Mesendoderm (in vitro differentiated cells): Measurements from ENCODE around the gene PTPN1.
"Not testable (repeated sequence)": the region's sequence is repeated elsewhere in the genome, so short reads cannot be mapped to it uniquely, and the experiment has no call there.

Experiments
- DNase-seq: peaks from one replicate; pipeline ENCODE4 v3.0.0; 2013
- H2AK5ac ChIP-seq: 2 replicates; pipeline ENCODE4 v1.6.1; 2013; ENCODE audit warnings: low read length, inconsistent platforms
- H2BK120ac ChIP-seq: 2 replicates; pipeline ENCODE4 v1.6.1; 2013; ENCODE audit warnings: low read depth, mild to moderate bottlenecking, low read length, moderate library complexity, mixed read lengths
- H2BK15ac ChIP-seq: replicated peaks from 2 replicates; pipeline ENCODE4 v1.6.1; 2013; ENCODE audit warnings: low read depth, mild to moderate bottlenecking, moderate library complexity
- H2BK5ac ChIP-seq: 2 replicates; pipeline ENCODE4 v1.6.1; 2013; ENCODE audit warnings: low read length, inconsistent platforms
- H3K18ac ChIP-seq: 2 replicates; pipeline ENCODE4 v1.6.1; 2013; ENCODE audit warnings: mild to moderate bottlenecking, low read length, mixed read lengths
- H3K23ac ChIP-seq: one replicate; pipeline ENCODE4 v1.6.1; 2013; ENCODE audit warnings: low read length
- H3K27ac ChIP-seq: 2 replicates; pipeline ENCODE4 v1.5.1; 2013; ENCODE audit warnings: low read depth, mild to moderate bottlenecking, inconsistent platforms, low read length, moderate library complexity
- H3K27me3 ChIP-seq: 2 replicates; pipeline ENCODE4 v1.6.1; 2013; ENCODE audit warnings: low read length, control low read depth, mild to moderate bottlenecking, inconsistent platforms; ENCODE audit not compliant: insufficient read depth, poor library complexity
- H3K36me3 ChIP-seq: 2 replicates; pipeline ENCODE4 v1.6.1; 2013; ENCODE audit warnings: low read length, inconsistent platforms; ENCODE audit not compliant: control insufficient read depth, insufficient read depth
- H3K4ac ChIP-seq: one replicate; pipeline ENCODE4 v1.6.1; 2013; ENCODE audit warnings: low read depth, mild to moderate bottlenecking, low read length, moderate library complexity
- H3K4me1 ChIP-seq: 2 replicates; pipeline ENCODE4 v1.6.1; 2013; ENCODE audit warnings: low read depth, low read length, inconsistent platforms; ENCODE audit not compliant: control insufficient read depth
- H3K4me2 ChIP-seq: 2 replicates; pipeline ENCODE4 v1.6.1; 2013; ENCODE audit warnings: low read length
- H3K4me3 ChIP-seq: 2 replicates; pipeline ENCODE4 v1.5.1; 2013; ENCODE audit warnings: mild to moderate bottlenecking, low read length
- H3K56ac ChIP-seq: one replicate; pipeline ENCODE4 v1.6.1; 2013; ENCODE audit warnings: low read length
- H3K79me1 ChIP-seq: 2 replicates; pipeline ENCODE4 v1.6.1; 2013; ENCODE audit warnings: low read length, inconsistent platforms
- H3K79me2 ChIP-seq: 2 replicates; pipeline ENCODE4 v1.6.1; 2013; ENCODE audit warnings: mild to moderate bottlenecking, low read length; ENCODE audit not compliant: control insufficient read depth, insufficient read depth
- H3K9ac ChIP-seq: 2 replicates; pipeline ENCODE4 v1.6.1; 2013; ENCODE audit warnings: low read length, inconsistent platforms
- H4K5ac ChIP-seq: one replicate; pipeline ENCODE4 v1.6.1; 2013; ENCODE audit warnings: low read length
- H4K8ac ChIP-seq: one replicate; pipeline ENCODE4 v1.6.1; 2013; ENCODE audit warnings: low read depth, mild to moderate bottlenecking, control low read depth, low read length, moderate library complexity
- WGBS: extraction: QIAGEN DNeasy Blood & Tissue Kit; methylation state at CpG from one replicate; pipeline ENCODE4 v1.1.7; 2013; ENCODE audit warnings: low lambda C conversion rate, missing lambda C conversion rate; ENCODE audit not compliant: insufficient coverage; ENCODE audit errors: extremely low coverage; 5-methylcytosine and 5-hydroxymethylcytosine counted together

PTPN1 gene

DNA sequence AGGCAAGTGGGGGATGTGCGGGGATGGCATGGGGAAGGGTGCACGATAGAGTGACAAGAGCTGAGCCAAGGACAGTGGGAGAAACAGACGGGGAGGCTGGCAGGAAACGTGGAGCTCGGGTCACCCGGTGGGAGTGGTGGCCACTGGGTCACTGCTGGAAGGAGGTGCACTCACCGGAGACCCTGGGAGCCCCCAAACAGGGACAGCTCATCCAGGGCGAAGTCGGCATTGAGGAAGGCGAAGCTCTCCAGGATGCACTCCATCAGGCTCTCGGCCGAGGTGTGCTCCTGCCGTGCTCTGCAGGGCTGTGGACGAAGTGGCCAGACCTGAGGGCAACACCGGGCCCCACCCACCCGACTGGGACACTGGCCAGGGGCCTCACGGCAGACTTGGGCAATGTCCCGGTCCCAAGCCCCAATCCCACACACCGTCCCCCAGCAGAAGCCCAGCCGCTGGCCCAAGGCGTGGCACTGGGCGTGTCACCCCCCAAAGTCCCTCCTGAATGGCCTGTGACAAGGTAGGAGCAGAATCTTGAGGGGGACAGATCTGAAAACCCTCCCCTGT, 87.3 kb downstream of the PTPN1 start:
- H4K5ac ChIP-seq: no peak overlapping the region
- WGBS: no CpG with 5 or more reads among the region's 22 CpGs
- no peak overlapping the region for H3K23ac ChIP-seq
- no peak overlapping the region for H3K56ac ChIP-seq
- H3K4me1 ChIP-seq: peaks cover 2% of the 10 kb centered on the region
- no peaks in the 10 kb centered on the region for H3K27me3 ChIP-seq
- no peaks in the 10 kb centered on the region for H3K36me3 ChIP-seq
- no peaks in the 10 kb centered on the region for H3K79me2 ChIP-seq
- no peak overlapping the region for H3K4me3 ChIP-seq
- no peak overlapping the region for H2BK15ac ChIP-seq
- no peak overlapping the region for H4K8ac ChIP-seq
- no peak overlapping the region for H3K18ac ChIP-seq
- no peak for DNase-seq
- no peak overlapping the region for H3K9ac ChIP-seq
- no peak overlapping the region for H3K4ac ChIP-seq
- H2AK5ac ChIP-seq: no peak overlapping the region
- no peaks in the 10 kb centered on the region for H3K79me1 ChIP-seq
- H3K27ac ChIP-seq: no peak overlapping the region
- H2BK120ac ChIP-seq: no peak overlapping the region
- no peak overlapping the region for H3K4me2 ChIP-seq
- no peak overlapping the region for H2BK5ac ChIP-seq

DNA sequence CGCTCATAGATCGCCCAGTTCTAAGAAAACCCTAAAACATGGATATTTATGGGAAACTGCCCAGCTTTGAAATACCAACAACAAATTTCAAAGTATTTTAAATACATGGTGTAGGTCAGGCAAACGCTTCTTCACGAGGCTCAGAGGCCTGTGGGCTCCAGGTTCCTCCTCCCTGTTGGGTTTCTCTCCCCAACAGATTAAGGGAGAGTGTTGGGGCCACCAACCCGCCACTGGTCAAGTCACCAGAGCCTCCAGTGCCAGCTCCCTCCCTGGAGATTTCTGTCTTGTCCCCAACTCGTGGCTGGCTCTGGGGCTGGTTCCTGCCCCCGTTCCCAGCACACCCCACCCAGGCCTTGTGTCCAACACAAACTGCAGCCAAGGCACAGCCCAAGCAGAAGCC, 87.9 kb downstream of the PTPN1 start:
- H3K4me1 ChIP-seq: peaks cover 2% of the 10 kb centered on the region
- H3K4ac ChIP-seq: no peak overlapping the region
- H2AK5ac ChIP-seq: no peak overlapping the region
- H3K27me3 ChIP-seq: no peaks in the 10 kb centered on the region
- no peaks in the 10 kb centered on the region for H3K36me3 ChIP-seq
- no peak overlapping the region for H4K5ac ChIP-seq
- no peak overlapping the region for H3K23ac ChIP-seq
- no peak for DNase-seq
- H3K4me2 ChIP-seq: no peak overlapping the region
- H2BK15ac ChIP-seq: no peak overlapping the region
- H3K4me3 ChIP-seq: no peak overlapping the region
- H3K27ac ChIP-seq: no peak overlapping the region
- no peak overlapping the region for H3K9ac ChIP-seq
- no peak overlapping the region for H2BK5ac ChIP-seq
- WGBS: no CpG with 5 or more reads among the region's 7 CpGs
- no peak overlapping the region for H4K8ac ChIP-seq
- no peak overlapping the region for H2BK120ac ChIP-seq
- H3K18ac ChIP-seq: no peak overlapping the region
- H3K79me1 ChIP-seq: no peaks in the 10 kb centered on the region
- H3K79me2 ChIP-seq: no peaks in the 10 kb centered on the region
- no peak overlapping the region for H3K56ac ChIP-seq

DNA sequence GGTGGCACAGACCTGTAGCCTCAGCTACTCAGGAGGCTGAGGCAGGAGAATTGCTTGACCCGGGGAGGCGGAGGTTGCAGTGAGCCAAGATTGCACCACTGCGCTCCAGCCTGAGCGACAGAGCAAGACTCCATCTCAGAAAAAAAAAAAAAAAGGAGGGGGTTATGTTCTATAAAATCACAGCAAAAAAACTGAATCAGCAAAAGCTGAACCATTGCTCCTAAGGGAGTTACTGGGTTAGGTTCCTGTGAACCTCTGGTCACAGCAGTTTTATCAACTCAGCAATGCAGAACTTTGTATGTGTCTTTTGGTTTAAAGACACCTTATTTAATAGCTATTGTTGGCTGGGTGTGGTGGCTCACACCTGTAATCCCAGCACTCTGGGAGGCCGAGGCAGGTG, 88.6 kb downstream of the PTPN1 start:
- H3K36me3 ChIP-seq, H3K4me1 ChIP-seq, H2AK5ac ChIP-seq, H2BK5ac ChIP-seq, H2BK120ac ChIP-seq, H3K9ac ChIP-seq, H3K56ac ChIP-seq, H3K18ac ChIP-seq, H3K27ac ChIP-seq, H3K4me2 ChIP-seq, H3K79me2 ChIP-seq, H3K27me3 ChIP-seq, H3K4ac ChIP-seq, H2BK15ac ChIP-seq, H3K79me1 ChIP-seq, H3K23ac ChIP-seq, H4K5ac ChIP-seq, DNase-seq, H4K8ac ChIP-seq, H3K4me3 ChIP-seq: not testable (repeated sequence)
- WGBS: no CpG with 5 or more reads among the region's 5 CpGs

DNA sequence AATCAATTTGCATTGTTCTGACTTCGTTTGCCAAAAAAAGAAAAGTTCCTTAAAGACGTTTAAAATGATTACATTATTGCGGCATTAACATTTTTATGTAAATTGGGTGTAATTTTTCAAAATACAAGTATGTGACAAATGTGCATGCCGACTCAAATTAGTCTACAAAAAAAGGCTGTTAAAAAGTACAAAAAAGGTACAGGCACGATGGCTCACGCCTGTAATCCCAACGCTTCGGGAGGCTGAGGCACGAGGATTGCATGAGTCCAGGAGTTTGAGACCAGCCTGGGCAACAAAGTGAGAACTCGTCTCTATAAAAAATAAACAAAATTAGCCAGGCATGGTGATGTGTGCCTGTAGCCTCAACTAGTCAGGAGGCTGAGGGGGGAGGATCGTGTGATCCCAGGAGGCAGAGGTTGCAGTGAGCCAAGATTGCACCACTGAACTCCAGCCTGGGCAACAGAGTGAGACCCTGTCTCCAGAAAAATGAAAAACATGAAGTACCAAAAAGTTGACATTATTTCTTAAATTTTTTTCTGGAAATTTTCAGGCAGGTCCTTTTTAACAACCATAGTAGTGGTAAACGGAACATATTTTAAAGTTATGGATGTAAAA, 90.2 kb downstream of the PTPN1 start:
- WGBS: no CpG with 5 or more reads among the region's 12 CpGs
- no peak overlapping the region for H3K56ac ChIP-seq
- no peak overlapping the region for H3K27ac ChIP-seq
- H4K8ac ChIP-seq: no peak overlapping the region
- H2BK15ac ChIP-seq: no peak overlapping the region
- DNase-seq: no peak
- no peak overlapping the region for H2AK5ac ChIP-seq
- no peak overlapping the region for H3K9ac ChIP-seq
- no peak overlapping the region for H3K4ac ChIP-seq
- H3K79me1 ChIP-seq: no peaks in the 10 kb centered on the region
- H3K4me2 ChIP-seq: no peak overlapping the region
- no peak overlapping the region for H4K5ac ChIP-seq
- no peak overlapping the region for H3K18ac ChIP-seq
- no peak overlapping the region for H3K23ac ChIP-seq
- no peaks in the 10 kb centered on the region for H3K36me3 ChIP-seq
- H3K27me3 ChIP-seq: no peaks in the 10 kb centered on the region
- no peaks in the 10 kb centered on the region for H3K79me2 ChIP-seq
- H2BK120ac ChIP-seq: no peak overlapping the region
- H3K4me3 ChIP-seq: no peak overlapping the region
- peaks cover 2% of the 10 kb centered on the region for H3K4me1 ChIP-seq
- H2BK5ac ChIP-seq: no peak overlapping the region

DNA sequence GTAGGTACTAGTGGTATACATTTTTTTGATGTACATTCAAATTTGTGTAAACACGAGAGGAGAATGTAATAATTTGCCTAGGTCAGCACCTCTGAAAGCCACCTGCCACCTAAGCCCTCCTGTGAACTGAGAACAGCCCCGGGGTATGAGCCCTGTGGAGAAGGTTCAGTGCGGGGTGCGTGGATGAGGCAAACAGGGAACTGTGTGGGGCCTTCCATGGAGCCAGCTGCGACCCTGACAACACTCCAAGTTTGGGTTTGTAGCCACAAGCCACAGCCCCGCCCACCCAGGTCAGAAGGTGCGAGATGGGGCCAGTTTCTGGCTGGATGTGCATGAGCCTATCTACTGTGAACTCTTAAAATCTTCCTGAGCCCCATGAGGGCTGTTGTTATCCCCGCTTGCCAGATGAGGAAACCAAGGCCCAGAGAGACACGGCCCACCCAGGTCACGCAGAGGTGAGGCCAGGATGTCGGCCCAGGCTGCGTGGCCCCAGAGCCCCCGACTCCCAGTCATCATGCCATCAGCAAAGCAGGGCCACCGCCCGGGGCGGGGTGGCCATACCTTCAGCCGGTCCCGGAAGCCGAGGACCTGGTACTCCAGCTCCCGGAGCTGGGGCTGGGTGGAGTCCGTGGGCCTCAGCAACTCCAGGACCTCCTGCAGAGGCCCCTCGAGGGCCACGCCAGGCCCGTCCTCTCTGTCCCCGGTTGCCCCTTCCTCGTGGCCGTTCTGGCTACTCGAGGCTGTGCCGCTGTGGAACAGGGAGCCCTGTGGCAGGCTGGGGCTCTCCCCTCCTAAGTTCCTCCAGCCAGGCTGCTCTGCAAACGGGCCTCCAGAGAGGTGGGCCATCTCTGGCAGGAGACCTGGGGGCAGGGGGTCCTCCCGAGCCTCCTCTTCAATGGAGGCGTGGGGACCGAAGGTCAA, 91.6 kb downstream of the PTPN1 start:
- H3K9ac ChIP-seq: no peak overlapping the region
- no peak overlapping the region for H4K5ac ChIP-seq
- H3K27ac ChIP-seq: no peak overlapping the region
- DNase-seq: no peak
- WGBS: no CpG with 5 or more reads among the region's 33 CpGs
- H3K4me1 ChIP-seq: no peaks in the 10 kb centered on the region
- H3K18ac ChIP-seq: no peak overlapping the region
- H2BK5ac ChIP-seq: no peak overlapping the region
- no peak overlapping the region for H3K4ac ChIP-seq
- H3K56ac ChIP-seq: no peak overlapping the region
- H3K36me3 ChIP-seq: no peaks in the 10 kb centered on the region
- H2BK120ac ChIP-seq: no peak overlapping the region
- H3K27me3 ChIP-seq: no peaks in the 10 kb centered on the region
- no peak overlapping the region for H3K4me2 ChIP-seq
- H3K79me1 ChIP-seq: no peaks in the 10 kb centered on the region
- no peak overlapping the region for H3K4me3 ChIP-seq
- H3K23ac ChIP-seq: no peak overlapping the region
- no peaks in the 10 kb centered on the region for H3K79me2 ChIP-seq
- H2AK5ac ChIP-seq: no peak overlapping the region
- no peak overlapping the region for H2BK15ac ChIP-seq
- no peak overlapping the region for H4K8ac ChIP-seq
